AG04449 (cell line): ENCODE results near the gene BEND3.
"Not testable (repeated sequence)": the region's sequence is repeated elsewhere in the genome, so short reads cannot be mapped to it uniquely, and the experiment has no call there.

Experiments
- CTCF ChIA-PET: fragments of 350-600 bp; formaldehyde crosslinking; extraction: SDS; loops from one replicate; lab custom pipeline; 2021; ENCODE audit warnings: antibody characterized with exemption; lab: Yijun Ruan, JAX
- POLR2A ChIA-PET: fragments of 400-600, 350-600 bp; formaldehyde crosslinking; extraction: SDS; loops from one replicate; lab custom pipeline; 2020; ENCODE audit warnings: antibody characterized with exemption, inconsistent platforms; lab: Yijun Ruan, JAX
- DNase-seq: peaks from one replicate; pipeline ENCODE4 v3.0.0-alpha.2; 2010; ENCODE audit warnings: low read depth, low spot score
- H3K4me3 ChIP-seq: 2 replicates; pipeline ENCODE4 v1.5.1; 2011; ENCODE audit warnings: low read depth, mild to moderate bottlenecking, control low read depth, low read length
- CTCF ChIP-seq: IDR thresholded peaks from one replicate; pipeline ENCODE4 v1.5.1; 2011; ENCODE audit warnings: mild to moderate bottlenecking, moderate library complexity, low read length, control low read depth, inconsistent platforms; ENCODE audit not compliant: insufficient read depth; ENCODE audit errors: missing control alignments

Gene BEND3

GRCh38 chr6:107122748-107123147 is 7.4 kb upstream of the BEND3 start:
- ChIA-PET CTCF (interaction anchor here (1.2 kb wide), 1 partner anchor 9 kb away, joined by 8 read pairs; no protein-coding TSS in a partner anchor), POLR2A (no interaction called here)
- DNase-seq = no peak
- no peak overlapping the region for H3K4me3 ChIP-seq
- TF ChIP-seq CTCF = no peak

- TF ChIP-seq CTCF = no peak
- ChIA-PET CTCF (interaction anchor here (1.2 kb wide), 1 partner anchor 8 kb away, joined by 8 read pairs; no protein-coding TSS in a partner anchor), POLR2A (no interaction called here)
- DNase-seq = no peak
- no peak overlapping the region for H3K4me3 ChIP-seq
Observed at GRCh38 chr6:107121964-107122495, 6.7 kb upstream of the BEND3 start.

- DNase-seq = no peak
- POLR2A ChIA-PET = interaction anchor here (0.7 kb wide), 1 partner anchor 337 kb away, joined by 3 read pairs; no protein-coding TSS in a partner anchor
Observed at GRCh38 chr6:107121266-107121665, 6.0 kb upstream of the BEND3 start.

GRCh38 chr6:107120404-107120803 is 5.1 kb upstream of the BEND3 start:
- CTCF ChIA-PET = interaction anchor here (0.5 to 1.0 kb wide), 2 partner anchors 11 to 62 kb away, joined by 3 to 4 read pairs; no protein-coding TSS in a partner anchor
- H3K4me3 ChIP-seq = no peak overlapping the region
- DNase-seq = no peak
- TF ChIP-seq CTCF = no peak
- POLR2A ChIA-PET = interaction anchor here (0.7 kb wide), 1 partner anchor 338 kb away, joined by 3 read pairs; no protein-coding TSS in a partner anchor

More at GRCh38 chr6:107121266-107121665, 6.0 kb upstream of the BEND3 start:
- TF ChIP-seq CTCF = no peak
- CTCF ChIA-PET = interaction anchor here (1.0 kb wide), 1 partner anchor 10 kb away, joined by 4 read pairs; no protein-coding TSS in a partner anchor
- no peak overlapping the region for H3K4me3 ChIP-seq

GRCh38 chr6:107118976-107119375 is 3.7 kb upstream of the BEND3 start:
- no peak overlapping the region for H3K4me3 ChIP-seq
- ChIA-PET POLR2A (no interaction called here), CTCF (interaction anchor here (0.7 kb wide), 1 partner anchor 34 kb away, joined by 3 read pairs; no protein-coding TSS in a partner anchor)
- no peak for DNase-seq
- TF ChIP-seq CTCF = no peak

GRCh38 chr6:107118540-107118939 is 3.2 kb upstream of the BEND3 start:
- CTCF ChIA-PET = interaction anchor here (1.4 kb wide), 1 partner anchor 12 kb away, joined by 3 read pairs; no protein-coding TSS in a partner anchor
- DNase-seq, H3K4me3 ChIP-seq, POLR2A ChIA-PET: not testable (repeated sequence)
